ENCODE measurements around the gene CHST1. TPM values are rescaled to one million over a fixed set of nuclear protein-coding genes. Genes with fewer than 3 reads are reported as not detected.

The CHST1 gene
- total and polyA plus RNA-seq, 7 experiments from 2014 or later: not detected

GRCh38 chr11:45660729-45661438 lies 4.5 kb downstream of the CHST1 start:
- ChIA-PET CTCF (no interaction called here), POLR2A (no interaction called here)
- H3K27ac ChIP-seq (ENCODE audit: low read depth, low read length): no peak overlapping the region
- no peaks in the 10 kb centered on the region for H3K4me1 ChIP-seq (ENCODE audit: control insufficient read depth in 2 of 2, insufficient read depth in 2 of 2, low read length in 2 of 2)
- Mint-ChIP-seq H3K27me3 (peaks cover 41 to 58% (median 48%) of the 10 kb centered on the region in 5 donors), H3K4me3 (no peak overlapping the region), H3K27ac (no peak overlapping the region), H3K4me1 (peaks cover 0 to 3% (median 2%) of the 10 kb centered on the region in 7 donors), H3K36me3 (no peaks in the 10 kb centered on the region), H3K9me3 (no peaks in the 10 kb centered on the region)
- no peak for ATAC-seq
- intact Hi-C loops (cut with micrococcal nuclease): no loop called here
- no peak overlapping the region for H3K4me3 ChIP-seq (ENCODE audit: low read length)
- H3K36me3 ChIP-seq (ENCODE audit: control insufficient read depth in 2 of 3, insufficient read depth in 3 of 3, low read length in 3 of 3): no peaks in the 10 kb centered on the region
- H3K27me3 ChIP-seq (ENCODE audit: control insufficient read depth in 2 of 2, insufficient read depth in 2 of 2, low read length in 2 of 2): peaks cover 4% of the 10 kb centered on the region in 2 donors
- H3K9me3 ChIP-seq (ENCODE audit: control insufficient read depth in 2 of 3, low read length in 3 of 3): no peaks in the 10 kb centered on the region
- no peak for DNase-seq

- no peak overlapping the region for H3K27ac Mint-ChIP-seq
- Histone ChIP-seq H3K27ac (ENCODE audit: low read depth, low read length) (no peak overlapping the region), H3K27me3 (ENCODE audit: control insufficient read depth in 2 of 2, insufficient read depth in 2 of 2, low read length in 2 of 2) (peaks cover 4% of the 10 kb centered on the region in 2 donors), H3K4me1 (ENCODE audit: control insufficient read depth in 2 of 2, insufficient read depth in 2 of 2, low read length in 2 of 2) (peaks cover 0 to 6% of the 10 kb centered on the region in 2 donors), H3K36me3 (ENCODE audit: control insufficient read depth in 2 of 3, insufficient read depth in 3 of 3, low read length in 3 of 3) (no peaks in the 10 kb centered on the region), H3K4me3 (ENCODE audit: low read length) (no peak overlapping the region), H3K9me3 (ENCODE audit: control insufficient read depth in 2 of 3, low read length in 3 of 3) (no peaks in the 10 kb centered on the region)
- no peak for ATAC-seq
- DNase-seq: no peak
- peaks cover 41 to 65% (median 47%) of the 10 kb centered on the region in 5 donors for H3K27me3 Mint-ChIP-seq
- ChIA-PET CTCF (no interaction called here), POLR2A (no interaction called here)
- H3K4me3 Mint-ChIP-seq: no peak overlapping the region
- H3K4me1 Mint-ChIP-seq: peaks cover 0 to 13% (median 8%) of the 10 kb centered on the region in 7 donors
- H3K36me3 Mint-ChIP-seq: no peaks in the 10 kb centered on the region
- no peaks in the 10 kb centered on the region for H3K9me3 Mint-ChIP-seq
- intact Hi-C loops (cut with micrococcal nuclease): loop anchor here in 1 of 2 donors (5.0 to 10.0 kb wide), 2 partner anchors 113 to 545 kb away; no protein-coding TSS in a partner anchor
Measured at GRCh38 chr11:45659818-45660160, 5.6 kb downstream of the CHST1 start.

DNA sequence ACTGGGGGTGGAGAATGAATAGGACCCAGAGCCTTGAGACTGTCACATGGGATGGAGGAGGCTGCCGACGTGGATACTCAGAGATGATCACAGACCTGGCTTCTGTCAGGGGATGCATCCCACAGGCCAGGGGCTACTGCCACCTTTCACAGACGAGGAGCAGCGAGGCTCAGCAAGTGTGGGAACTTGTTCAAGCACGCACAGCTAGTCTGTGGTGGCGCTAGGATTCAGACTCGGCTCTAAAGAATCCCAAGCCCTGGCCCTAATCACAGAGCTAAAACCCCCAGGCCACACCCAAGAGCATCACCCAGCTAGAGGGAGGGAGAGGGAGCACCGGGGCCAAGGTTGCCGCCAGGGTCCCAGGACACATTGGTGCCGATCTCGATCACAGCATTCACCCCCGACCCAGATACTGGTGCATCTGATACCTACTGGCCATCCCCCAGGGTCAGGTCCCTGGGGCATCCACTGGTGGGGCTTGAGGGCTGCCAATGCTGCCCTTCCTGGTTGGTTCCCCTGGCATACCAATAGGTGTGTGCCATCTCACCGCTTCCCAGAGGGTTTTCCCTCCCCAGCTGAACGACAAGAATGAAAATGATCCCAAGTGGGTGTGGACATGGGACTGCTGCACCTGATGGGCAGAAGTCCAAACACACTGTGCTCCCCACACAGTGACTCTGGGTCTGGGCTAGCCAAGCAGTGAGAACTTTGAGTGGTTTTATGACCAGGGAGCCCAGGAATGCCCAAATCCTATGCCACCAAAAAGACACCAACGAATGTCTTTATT lies 6.2 kb downstream of the CHST1 start:
- Histone ChIP-seq H3K4me3 (ENCODE audit: low read length) (no peak overlapping the region), H3K4me1 (ENCODE audit: control insufficient read depth in 2 of 2, insufficient read depth in 2 of 2, low read length in 2 of 2) (peaks cover 0 to 6% of the 10 kb centered on the region in 2 donors), H3K9me3 (ENCODE audit: control insufficient read depth in 2 of 3, low read length in 3 of 3) (no peaks in the 10 kb centered on the region), H3K27ac (ENCODE audit: low read depth, low read length) (no peak overlapping the region), H3K27me3 (ENCODE audit: control insufficient read depth in 2 of 2, insufficient read depth in 2 of 2, low read length in 2 of 2) (peaks cover 4% of the 10 kb centered on the region in 2 donors), H3K36me3 (ENCODE audit: control insufficient read depth in 2 of 3, insufficient read depth in 3 of 3, low read length in 3 of 3) (no peaks in the 10 kb centered on the region)
- no peaks in the 10 kb centered on the region for H3K36me3 Mint-ChIP-seq
- ATAC-seq (no peak), DNase-seq (no peak)
- intact Hi-C loops (cut with micrococcal nuclease): loop anchor here in 1 of 2 donors (5.0 to 10.0 kb wide), 2 partner anchors 113 to 544 kb away; no protein-coding TSS in a partner anchor
- ChIA-PET POLR2A (no interaction called here), CTCF (no interaction called here)
- peaks cover 41 to 65% (median 46%) of the 10 kb centered on the region in 5 donors for H3K27me3 Mint-ChIP-seq
- no peak overlapping the region for H3K27ac Mint-ChIP-seq
- H3K9me3 Mint-ChIP-seq: no peaks in the 10 kb centered on the region
- no peak overlapping the region for H3K4me3 Mint-ChIP-seq
- peaks cover 0 to 13% (median 8%) of the 10 kb centered on the region in 7 donors for H3K4me1 Mint-ChIP-seq

DNA sequence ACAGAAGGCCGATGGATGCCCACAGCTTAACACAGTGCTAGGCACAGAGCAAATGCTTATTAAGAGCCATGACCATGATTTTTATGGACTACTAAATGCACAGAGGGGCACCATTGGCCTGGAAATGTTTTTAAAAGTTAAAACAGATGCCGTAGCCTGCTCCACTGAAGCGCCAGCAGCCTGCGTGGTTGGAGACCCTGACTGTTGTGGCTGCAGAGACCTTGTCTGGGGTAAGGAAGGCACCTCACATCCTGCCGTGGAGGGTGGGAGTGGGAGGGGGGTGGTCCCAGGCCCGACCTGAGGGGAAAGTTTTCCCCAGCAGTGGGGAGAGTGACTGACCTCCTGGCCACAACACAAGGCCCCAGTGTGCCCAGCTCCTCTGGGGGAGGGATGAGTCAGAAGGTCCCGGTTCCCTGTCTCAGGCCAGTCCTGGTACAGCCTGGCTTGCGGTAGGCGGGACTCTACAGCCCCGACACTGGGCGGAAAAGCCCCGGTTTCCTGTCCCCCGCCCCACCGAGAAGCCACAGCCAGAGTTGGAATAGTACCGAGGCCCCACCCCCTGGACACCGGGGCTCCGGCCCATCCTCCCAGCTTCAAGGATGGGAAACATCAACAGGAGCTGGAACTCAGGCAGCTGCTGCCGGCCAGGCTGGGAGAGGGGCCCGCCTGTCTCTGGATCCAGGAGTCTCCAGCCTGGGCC lies 7.0 kb downstream of the CHST1 start:
- ATAC-seq (peak; percentile 28), DNase-seq (no peak)
- POLR2A ChIA-PET: no interaction called here
- Histone ChIP-seq H3K27ac (ENCODE audit: low read depth, low read length) (no peak overlapping the region), H3K36me3 (ENCODE audit: control insufficient read depth in 2 of 3, insufficient read depth in 3 of 3, low read length in 3 of 3) (no peaks in the 10 kb centered on the region), H3K9me3 (ENCODE audit: control insufficient read depth in 2 of 3, low read length in 3 of 3) (no peaks in the 10 kb centered on the region), H3K4me1 (ENCODE audit: control insufficient read depth in 2 of 2, insufficient read depth in 2 of 2, low read length in 2 of 2) (peaks cover 0 to 6% of the 10 kb centered on the region in 2 donors), H3K27me3 (ENCODE audit: control insufficient read depth in 2 of 2, insufficient read depth in 2 of 2, low read length in 2 of 2) (peaks cover 4% of the 10 kb centered on the region in 2 donors), H3K4me3 (ENCODE audit: low read length) (no peak overlapping the region)
- Mint-ChIP-seq H3K4me1 (peaks cover 0 to 13% (median 8%) of the 10 kb centered on the region in 7 donors), H3K27ac (no peak overlapping the region), H3K9me3 (no peaks in the 10 kb centered on the region), H3K36me3 (no peaks in the 10 kb centered on the region), H3K27me3 (peaks cover 38 to 65% (median 42%) of the 10 kb centered on the region in 5 donors), H3K4me3 (no peak overlapping the region)
- intact Hi-C loops (cut with micrococcal nuclease): loop anchor here in 1 of 2 donors (5.0 to 10.0 kb wide), 2 partner anchors 114 to 544 kb away; no protein-coding TSS in a partner anchor
- CTCF ChIA-PET: no interaction called here

DNA sequence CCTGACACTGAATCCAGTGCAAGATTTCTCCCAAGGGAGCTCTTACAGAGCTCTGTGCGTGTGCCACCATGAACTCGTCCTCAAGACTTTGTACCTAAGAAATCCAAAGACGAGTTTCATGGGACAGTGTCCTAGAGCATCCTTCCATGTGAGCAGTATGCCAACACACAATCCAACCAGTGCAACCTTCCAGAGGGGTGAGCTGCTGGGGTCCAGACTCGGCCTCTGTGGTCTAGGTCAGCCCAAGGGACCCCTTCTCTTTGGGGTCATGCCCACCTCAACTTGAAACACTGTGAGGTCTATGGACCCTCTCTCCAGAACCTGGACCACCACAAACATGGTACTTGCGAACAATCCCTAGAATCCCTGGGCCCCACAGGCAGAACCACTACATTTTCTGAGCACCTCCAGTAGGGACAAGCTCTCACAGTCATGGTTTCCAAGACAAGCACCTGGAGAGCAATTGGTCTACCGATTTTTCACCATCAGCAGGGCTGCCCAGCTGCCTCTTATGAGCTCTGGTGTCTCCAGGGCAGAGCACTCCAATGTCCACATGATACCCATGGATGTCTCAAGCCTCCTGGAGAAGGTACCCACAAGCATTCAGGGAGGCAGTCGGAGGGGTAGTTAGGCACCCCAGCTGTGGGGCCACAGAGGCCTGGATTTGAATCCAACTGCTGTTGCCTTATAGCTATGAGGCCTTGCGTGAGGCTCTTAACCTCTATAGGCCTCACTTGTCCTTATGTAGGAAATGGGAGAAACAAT lies 7.7 kb downstream of the CHST1 start:
- peaks cover 30 to 57% (median 34%) of the 10 kb centered on the region in 5 donors for H3K27me3 Mint-ChIP-seq
- no peaks in the 10 kb centered on the region for H3K36me3 Mint-ChIP-seq
- no peaks in the 10 kb centered on the region for H3K9me3 ChIP-seq (ENCODE audit: control insufficient read depth in 2 of 3, low read length in 3 of 3)
- intact Hi-C loops (cut with micrococcal nuclease): loop anchor here in 1 of 2 donors (5.0 to 10.0 kb wide), 2 partner anchors 115 to 543 kb away; no protein-coding TSS in a partner anchor
- no peak for ATAC-seq
- H3K27ac Mint-ChIP-seq: no peak overlapping the region
- CTCF ChIA-PET: interaction anchor here (0.8 kb wide), 1 partner anchor 286 kb away, joined by 3 read pairs; no protein-coding TSS in a partner anchor
- DNase-seq: no peak
- peaks cover 0 to 6% of the 10 kb centered on the region in 2 donors for H3K4me1 ChIP-seq (ENCODE audit: control insufficient read depth in 2 of 2, insufficient read depth in 2 of 2, low read length in 2 of 2)
- no peak overlapping the region for H3K4me3 ChIP-seq (ENCODE audit: low read length)
- POLR2A ChIA-PET: no interaction called here
- peaks cover 0 to 13% (median 7%) of the 10 kb centered on the region in 7 donors for H3K4me1 Mint-ChIP-seq
- H3K36me3 ChIP-seq (ENCODE audit: control insufficient read depth in 2 of 3, insufficient read depth in 3 of 3, low read length in 3 of 3): no peaks in the 10 kb centered on the region
- no peak overlapping the region for H3K4me3 Mint-ChIP-seq
- H3K27ac ChIP-seq (ENCODE audit: low read depth, low read length): no peak overlapping the region
- H3K27me3 ChIP-seq (ENCODE audit: control insufficient read depth in 2 of 2, insufficient read depth in 2 of 2, low read length in 2 of 2): peaks cover 4% of the 10 kb centered on the region in 2 donors
- H3K9me3 Mint-ChIP-seq: no peaks in the 10 kb centered on the region

DNA sequence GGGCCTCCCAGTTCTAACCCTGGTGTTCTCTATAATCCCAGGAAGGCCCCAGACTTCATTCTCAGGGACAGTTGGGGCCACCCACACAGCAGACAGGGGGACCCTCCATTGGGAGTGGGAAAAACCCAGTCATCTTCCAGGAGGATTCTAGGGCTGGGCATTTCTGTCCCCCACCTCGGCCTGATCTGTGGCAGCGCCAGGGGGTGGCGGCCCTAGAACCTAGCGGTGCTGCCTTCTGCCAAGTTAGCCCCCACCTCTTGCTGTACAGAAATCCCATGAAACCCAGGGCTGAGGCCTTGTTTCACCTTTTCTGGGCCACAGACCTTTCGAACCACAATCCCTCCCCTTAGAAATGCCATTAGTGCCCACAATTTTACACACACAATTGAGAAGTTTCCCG lies 9.6 kb downstream of the CHST1 start:
- Histone ChIP-seq H3K27ac (ENCODE audit: low read depth, low read length) (no peak overlapping the region), H3K9me3 (ENCODE audit: control insufficient read depth in 2 of 3, low read length in 3 of 3) (no peaks in the 10 kb centered on the region), H3K4me3 (ENCODE audit: low read length) (no peak overlapping the region), H3K27me3 (ENCODE audit: control insufficient read depth in 2 of 2, insufficient read depth in 2 of 2, low read length in 2 of 2) (peaks cover 0 to 4% of the 10 kb centered on the region in 2 donors), H3K4me1 (ENCODE audit: control insufficient read depth in 2 of 2, insufficient read depth in 2 of 2, low read length in 2 of 2) (peaks cover 0 to 6% of the 10 kb centered on the region in 2 donors), H3K36me3 (ENCODE audit: control insufficient read depth in 2 of 3, insufficient read depth in 3 of 3, low read length in 3 of 3) (no peaks in the 10 kb centered on the region)
- ATAC-seq (no peak), DNase-seq (no peak)
- POLR2A ChIA-PET: no interaction called here
- H3K4me3 Mint-ChIP-seq: no peak overlapping the region
- no peak overlapping the region for H3K27ac Mint-ChIP-seq
- H3K27me3 Mint-ChIP-seq: peaks cover 14 to 49% (median 29%) of the 10 kb centered on the region in 5 donors
- intact Hi-C loops (cut with micrococcal nuclease): loop anchor here (1.0 to 10.0 kb wide), 3 partner anchors 116 to 541 kb away; no protein-coding TSS in a partner anchor
- H3K4me1 Mint-ChIP-seq: peaks cover 0 to 13% (median 7%) of the 10 kb centered on the region in 7 donors
- no peaks in the 10 kb centered on the region for H3K36me3 Mint-ChIP-seq
- CTCF ChIA-PET: interaction anchor here (1.0 to 1.3 kb wide), 3 partner anchors 11 to 285 kb away, joined by 3 read pairs; no protein-coding TSS in a partner anchor
- no peaks in the 10 kb centered on the region for H3K9me3 Mint-ChIP-seq

All from naive thymus-derived CD4-positive, alpha-beta T cell (primary cell).